Stimulated activated naive CD4-positive, alpha-beta T cell (primary cell): ENCODE results near the gene SRP14.
A peak's percentile ranks its signal among the peaks of the same experiment; 100 is the strongest.
"Not testable (repeated sequence)": the region's sequence is repeated elsewhere in the genome, so short reads cannot be mapped to it uniquely, and the experiment has no call there.

Source experiments
- DNase-seq, 6 experiments: peaks; one replicate each; lab custom pipeline; 2025; lab: John Stamatoyannopoulos, UW

The SRP14 gene

GRCh38 chr15:40038638-40039543 lies at the start of gene SRP14:
TSS of gene SRP14 (minus strand) at chr15:40039181. CDS start at chr15:40039116, 65 bp downstream.
- peak; percentile 83 to 93 (median 88) for DNase-seq

GRCh38 chr15:40087991-40088928 lies 49.3 kb upstream of the SRP14 start:
- no peak for DNase-seq

DNA sequence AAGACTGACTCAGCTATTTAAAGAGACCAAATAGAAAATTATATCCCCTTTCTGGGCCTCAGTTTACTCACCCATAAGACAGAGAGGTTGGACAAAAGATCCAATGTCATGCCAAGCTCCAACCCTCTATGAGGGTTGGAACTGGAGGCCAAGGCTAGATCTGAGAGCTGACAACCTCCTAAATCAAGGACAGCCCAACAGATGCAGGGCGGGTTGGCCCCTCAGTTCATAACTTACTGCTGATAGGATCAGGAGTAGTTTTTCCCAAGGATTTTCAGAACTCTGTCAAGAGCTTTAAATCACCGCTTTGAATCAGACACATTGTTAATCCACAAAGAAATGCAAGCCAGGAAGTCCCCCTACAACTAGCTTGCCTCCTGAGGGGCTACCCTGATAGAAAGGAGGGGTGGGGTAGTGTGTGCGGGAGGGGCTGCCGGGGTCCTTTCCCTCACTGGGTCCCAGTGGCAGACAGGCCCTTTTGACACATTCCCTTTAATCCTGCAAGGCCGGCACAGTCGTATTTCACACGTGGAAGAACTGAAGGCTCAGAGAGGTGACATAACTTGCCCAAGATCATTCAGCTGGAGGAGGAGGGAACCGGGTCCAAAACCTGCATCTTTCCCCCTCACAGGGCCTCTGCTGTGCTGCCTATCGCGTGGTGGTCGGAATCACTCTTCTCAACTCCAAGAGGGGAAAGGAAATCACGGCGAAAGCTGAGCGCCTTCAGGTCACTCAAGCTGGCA lies 48.3 kb upstream of the SRP14 start:
- DNase-seq: no peak

GRCh38 chr15:40085266-40085665 lies 46.3 kb upstream of the SRP14 start:
- DNase-seq: no peak

DNA sequence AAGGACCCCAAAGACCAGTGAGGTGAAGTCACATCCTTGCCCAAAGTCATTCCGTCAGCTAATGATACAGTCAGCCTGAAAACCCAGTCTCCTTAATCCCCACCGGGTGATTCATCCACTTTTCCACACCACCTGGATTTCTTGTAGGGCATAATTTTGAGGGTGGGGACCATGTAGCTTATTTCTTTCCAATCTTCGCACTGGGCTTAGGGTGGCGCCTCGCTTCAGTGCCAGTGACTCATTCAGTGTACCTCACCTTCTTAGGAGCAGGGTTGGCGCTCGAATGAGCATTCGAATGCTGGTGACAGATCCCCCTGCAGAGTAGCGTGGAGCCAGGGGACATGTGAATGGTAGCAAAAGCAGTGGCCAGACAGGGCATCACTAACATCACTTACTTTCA lies 45.7 kb upstream of the SRP14 start:
- no peak for DNase-seq

GRCh38 chr15:40082195-40082883 lies 43.4 kb upstream of the SRP14 start:
- peak in 1 of 6 experiments; percentile 12 for DNase-seq

DNA sequence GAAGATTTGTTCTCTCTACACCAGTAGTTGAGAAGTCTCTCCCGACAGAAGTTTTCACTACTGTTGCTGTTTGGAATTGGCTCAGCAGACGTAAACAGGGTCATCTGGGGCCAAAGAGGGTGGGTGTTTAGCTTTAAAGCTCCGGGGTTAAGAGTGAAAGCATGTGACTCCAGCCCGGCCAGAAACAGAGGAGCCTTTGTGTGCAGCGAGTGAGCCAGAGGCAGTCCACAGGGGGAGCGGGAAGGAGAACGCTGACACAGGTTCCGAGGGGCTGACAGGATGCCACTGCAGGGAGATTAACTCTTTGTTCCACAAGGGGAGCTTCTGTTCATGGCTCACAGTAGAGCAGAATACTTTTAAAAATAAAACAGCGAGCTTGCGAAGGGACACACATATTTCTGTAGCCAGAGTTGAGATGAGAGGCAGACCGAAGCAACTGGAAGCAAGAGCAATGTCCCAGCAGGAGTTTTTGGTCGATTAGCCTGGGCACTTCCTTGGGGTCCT lies 42.8 kb upstream of the SRP14 start:
- DNase-seq: no peak

DNA sequence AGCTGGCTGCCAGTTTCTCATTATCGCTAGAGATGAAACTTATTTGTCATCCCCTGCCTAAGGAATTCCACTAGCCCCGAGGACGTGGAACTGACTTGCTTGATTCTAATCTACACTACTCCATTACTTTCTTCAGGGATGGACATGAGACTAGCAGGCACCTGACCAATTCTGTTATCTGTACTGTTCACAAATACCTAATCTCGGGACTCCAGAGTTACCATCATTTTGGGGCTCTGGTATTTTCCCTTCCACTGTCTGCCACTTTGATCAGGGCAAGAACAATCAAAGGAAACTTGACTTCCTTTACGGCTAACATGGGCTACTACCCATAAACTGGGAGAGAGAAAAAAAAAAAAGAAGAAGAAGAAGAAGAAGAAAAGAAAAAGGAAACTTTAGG lies 41.9 kb upstream of the SRP14 start:
- no peak for DNase-seq

DNA sequence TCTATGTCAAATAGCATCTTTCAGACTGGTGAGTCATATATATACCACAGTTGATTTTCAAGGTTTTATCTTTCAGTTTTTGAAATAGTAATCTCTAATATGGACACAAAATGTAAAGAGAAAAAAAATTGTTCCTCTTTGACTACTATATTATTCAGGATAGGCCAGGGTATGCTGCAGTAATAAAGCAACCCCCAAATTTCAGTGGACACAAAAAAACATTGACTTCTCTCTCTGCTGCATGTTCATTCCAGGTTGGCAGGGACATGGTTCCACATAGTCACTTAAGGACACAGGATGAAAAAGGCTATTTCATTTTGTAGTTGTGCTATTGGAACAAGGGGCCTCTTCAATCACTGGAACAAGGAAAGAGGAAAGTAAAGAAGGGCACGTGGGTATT lies 41.1 kb upstream of the SRP14 start:
- no peak for DNase-seq

- DNase-seq: no peak
These were observed 40.5 kb upstream of the SRP14 start for GRCh38 chr15:40079456-40079855.

DNA sequence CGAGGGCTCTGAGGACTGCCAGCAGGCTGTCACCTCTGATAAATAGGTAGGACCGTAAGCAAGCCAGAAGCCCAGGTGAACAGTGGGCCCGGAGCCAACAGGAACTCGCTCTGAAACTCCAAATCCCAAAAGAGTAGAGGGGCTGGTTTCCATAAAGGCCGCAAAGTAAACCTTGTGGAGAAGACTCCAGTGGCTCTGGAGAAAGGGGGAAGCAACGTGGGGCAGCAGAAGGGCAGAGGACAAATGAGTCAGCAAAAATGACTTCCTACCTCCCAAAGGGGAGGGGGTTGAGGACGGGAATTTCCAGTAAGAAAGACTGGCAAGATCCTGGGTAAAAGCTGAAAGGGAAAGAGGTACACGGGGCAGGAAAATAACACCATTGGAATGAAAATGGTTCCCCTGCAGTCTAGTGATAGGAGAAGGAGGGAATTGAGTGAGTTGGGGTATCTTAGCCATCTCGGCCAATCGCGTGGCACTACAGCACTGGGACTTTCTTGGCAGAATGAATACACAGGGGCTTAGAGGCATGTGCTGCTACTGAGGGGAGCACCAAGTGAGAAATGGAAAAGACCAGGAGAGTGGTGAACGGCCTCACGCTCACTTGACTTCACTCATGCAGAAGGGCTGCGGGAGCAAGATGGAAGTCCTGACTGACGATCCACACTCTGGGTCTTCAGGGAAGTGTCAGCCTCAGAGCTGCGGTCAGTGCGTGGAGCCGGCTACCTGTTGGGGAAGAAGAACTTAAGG lies 36.5 kb upstream of the SRP14 start:
- no peak for DNase-seq

- DNase-seq: not testable (repeated sequence)
These were observed 35.7 kb upstream of the SRP14 start for GRCh38 chr15:40074656-40075055.

DNA sequence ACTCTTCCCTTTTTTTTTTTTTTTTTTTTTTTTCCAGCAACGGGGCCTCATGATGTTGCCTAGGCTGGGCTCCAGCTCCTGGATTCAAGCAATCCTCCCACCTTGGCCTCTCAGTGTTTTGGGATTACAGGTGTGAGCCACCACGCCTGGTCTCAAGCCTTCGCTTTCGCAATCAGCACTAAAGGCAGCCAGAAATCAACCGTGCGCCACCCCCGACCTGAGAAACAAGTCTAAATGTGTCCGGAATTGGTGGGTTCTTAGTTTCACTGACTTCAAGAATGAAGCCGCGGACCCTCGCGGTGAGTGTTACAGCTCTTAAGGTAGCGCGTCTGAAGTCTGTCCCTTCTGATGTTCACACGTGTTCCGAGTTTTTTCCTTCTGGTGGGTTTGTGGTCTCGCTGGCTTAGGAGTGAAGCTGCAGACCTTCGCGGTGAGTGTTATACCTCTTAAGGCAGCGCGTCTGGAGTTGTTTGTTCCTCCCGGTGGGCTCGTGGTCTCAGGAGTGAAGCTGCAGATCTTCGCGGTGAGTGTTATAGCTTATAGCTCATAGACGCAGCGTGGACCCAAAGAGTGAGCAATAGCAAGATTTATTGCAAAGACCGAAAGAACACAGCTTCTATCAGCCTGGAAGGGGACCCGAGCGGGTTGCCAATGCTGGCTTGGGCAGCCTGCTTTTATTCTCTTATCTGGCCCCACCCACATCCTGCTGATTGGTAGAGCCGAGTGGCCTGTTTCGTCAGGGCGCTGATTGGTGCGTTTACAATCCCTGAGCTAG lies 34.9 kb upstream of the SRP14 start:
- DNase-seq: peak in 1 of 6 experiments; percentile 17

DNA sequence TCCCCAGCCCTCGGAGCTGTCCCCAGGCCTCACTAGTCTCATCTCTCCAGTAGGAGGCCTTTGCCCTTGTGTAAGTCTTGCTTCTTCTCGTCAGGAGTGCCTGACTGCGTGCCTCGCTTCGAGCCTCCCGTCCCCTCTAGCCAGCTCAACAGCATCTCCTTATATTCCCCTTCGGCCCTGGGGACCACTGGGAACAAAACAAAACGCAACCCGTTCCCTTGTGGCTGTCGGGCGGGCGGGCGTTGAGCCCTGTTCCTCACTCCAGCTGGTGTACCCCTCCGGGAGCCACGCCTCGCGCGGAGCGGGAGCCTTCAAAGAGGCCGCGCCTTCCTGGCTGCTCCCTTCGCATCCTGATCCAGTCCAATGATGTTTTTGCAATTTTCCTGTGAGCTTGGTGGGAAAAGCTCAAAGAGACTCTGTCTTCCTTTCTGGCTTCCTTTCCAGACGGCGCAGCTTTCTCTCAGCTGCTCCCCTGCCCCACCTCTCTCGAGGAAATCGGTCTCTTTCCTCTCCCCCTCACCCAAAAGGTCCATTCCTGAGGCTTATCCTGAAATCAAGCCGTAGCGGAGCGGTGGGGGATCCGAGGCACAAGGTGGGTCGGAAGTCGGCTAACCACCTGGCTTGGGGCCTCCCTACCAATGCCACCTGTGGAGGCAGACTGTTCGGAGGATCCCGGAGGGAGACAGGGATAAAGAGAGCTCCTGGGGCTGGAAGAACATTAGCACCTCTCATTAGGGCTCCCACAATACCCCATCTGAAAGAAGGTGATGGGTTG lies 33.4 kb upstream of the SRP14 start:
- DNase-seq: no peak

- no peak for DNase-seq
These were observed 31.7 kb upstream of the SRP14 start for GRCh38 chr15:40070608-40071218.

DNA sequence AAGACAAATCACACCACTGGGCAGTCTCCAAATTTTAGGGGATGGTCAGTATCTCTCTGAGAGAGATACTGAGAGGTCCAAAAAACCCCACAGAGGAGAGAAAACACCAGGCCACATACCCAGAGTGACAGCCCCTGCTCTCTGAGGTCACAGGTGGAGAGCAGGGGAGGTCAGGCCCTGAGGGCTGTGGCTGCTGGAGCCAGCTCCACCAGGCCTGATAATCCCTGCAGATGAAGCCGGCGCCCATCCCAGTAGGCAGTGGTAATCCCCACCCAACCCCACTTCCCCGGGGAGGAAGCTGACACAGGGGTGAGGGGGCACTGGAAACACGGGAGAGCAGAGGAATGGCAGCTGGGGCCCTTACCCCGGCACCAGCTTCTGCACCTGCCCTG lies 31.2 kb upstream of the SRP14 start:
- no peak for DNase-seq

DNA sequence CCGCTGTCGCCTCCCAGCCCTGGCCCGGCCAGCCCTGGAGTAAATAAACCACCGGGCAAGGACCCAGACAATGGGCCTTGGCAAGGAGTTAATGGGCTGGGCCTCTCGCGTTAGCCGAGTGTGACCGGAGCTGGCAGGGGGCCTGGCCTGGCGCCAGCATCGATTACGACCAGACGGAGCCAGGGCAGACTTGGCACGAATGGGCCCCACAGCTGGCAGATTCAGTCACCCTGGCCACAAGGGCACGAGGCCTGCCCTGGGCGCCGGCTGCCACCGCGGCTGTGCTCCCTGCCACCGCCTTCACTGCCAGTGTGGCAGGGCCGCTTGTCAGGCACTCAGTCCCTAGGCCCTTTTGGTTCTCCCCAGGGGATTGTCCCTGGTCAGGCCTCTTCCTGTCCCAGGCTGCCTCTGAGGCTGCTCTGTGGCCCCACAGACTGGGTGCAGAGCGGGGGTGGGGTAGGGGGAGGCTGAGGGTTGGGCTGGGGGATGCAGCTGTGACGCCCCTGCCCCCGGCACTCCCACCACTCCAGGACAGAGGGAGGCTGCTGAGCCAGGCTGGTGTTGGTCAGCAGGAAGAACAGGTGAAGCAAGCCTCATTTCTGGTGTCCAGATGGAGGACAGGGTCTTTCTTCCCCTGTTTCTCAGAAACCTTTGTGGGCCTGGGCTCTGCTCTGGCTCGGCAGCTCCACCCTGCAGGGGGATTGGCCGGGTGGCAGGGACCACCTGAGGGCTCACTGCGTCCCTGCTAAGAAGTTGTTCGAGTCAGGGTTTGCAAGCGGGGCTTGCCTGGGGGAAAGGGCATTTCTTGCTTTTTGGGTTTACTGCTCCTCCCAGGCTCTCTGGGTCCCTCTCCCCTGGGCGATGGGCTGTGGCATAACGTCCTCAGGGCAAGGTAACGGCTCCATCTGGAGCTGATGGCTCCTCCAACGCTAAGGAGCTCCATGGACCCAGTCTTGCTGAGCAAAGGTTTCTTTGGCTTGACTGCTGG lies 30.5 kb upstream of the SRP14 start:
- no peak for DNase-seq
